Panc1 (cell line): Measurements from ENCODE around the gene OR13C4. TPM values are rescaled to one million over a fixed set of nuclear protein-coding genes. Genes with fewer than 3 reads are reported as not detected.

Experiments
- ATAC-seq: fragments of 200-7000 bp; cut with Tn5 transposase; 2 replicates; pipeline ENCODE4 v1.9.1; 2020; ENCODE audit warnings: mild to moderate bottlenecking, moderate library complexity
- BruUV-seq: library from RNA; stranded (reverse); fragments of 400-500 nt; replicated peaks from 2 replicates; lab custom pipeline; 2021; lab: Mats Ljungman, UMichigan
- CTCF ChIA-PET: fragments of 300-600 bp; sonication (Branson Sonifier 250); formaldehyde crosslinking; loops from one replicate; lab custom pipeline; 2022; ENCODE audit warnings: antibody characterized with exemption; lab: Charles Lee
- POLR2A ChIA-PET: fragments of 300-600 bp; sonication (Branson Sonifier 250); formaldehyde crosslinking; loops from one replicate; lab custom pipeline; 2022; ENCODE audit warnings: antibody characterized with exemption; lab: Charles Lee
- DNase-seq: peaks from one replicate; pipeline ENCODE4 v3.0.0-alpha.2; 2010; ENCODE audit warnings: low read depth, low spot score
- H3K27ac ChIP-seq: 2 replicates; pipeline ENCODE4 v1.5.1; 2011; ENCODE audit warnings: mild to moderate bottlenecking, low read length, inconsistent platforms
- H3K27me3 ChIP-seq: fragments of 200-500 bp; sonication (Bioruptor generic); 2 replicates; pipeline ENCODE4 v1.6.0; 2014; ENCODE audit warnings: low read length, inconsistent platforms; ENCODE audit not compliant: control insufficient read depth, insufficient read depth
- H3K36me3 ChIP-seq: fragments of 200-500 bp; sonication (Bioruptor generic); 2 replicates; pipeline ENCODE4 v1.5.1; 2014; ENCODE audit warnings: inconsistent platforms, mild to moderate bottlenecking, low read length, moderate library complexity; ENCODE audit not compliant: control insufficient read depth, insufficient read depth
- H3K4me1 ChIP-seq: 2 replicates; pipeline ENCODE4 v1.5.1; 2011; ENCODE audit warnings: inconsistent platforms, mild to moderate bottlenecking, low read length, moderate library complexity; ENCODE audit not compliant: control insufficient read depth, insufficient read depth
- H3K4me3 ChIP-seq, 2 experiments: 2 replicates each; pipeline ENCODE4 v1.5.1; 2011 to 2012; ENCODE audit warnings: low read depth in 2 of 2, low read length in 2 of 2, mild to moderate bottlenecking in 2 of 2, inconsistent platforms in 1 of 2, moderate library complexity in 1 of 2
- H3K9me3 ChIP-seq: fragments of 200-500 bp; sonication (Bioruptor generic); 2 replicates; pipeline ENCODE4 v1.5.1; 2014; ENCODE audit warnings: low read depth, mild to moderate bottlenecking, inconsistent platforms, low read length, moderate library complexity; ENCODE audit not compliant: control insufficient read depth, insufficient read depth
- POLR2AphosphoS5 ChIP-seq: IDR thresholded peaks from 2 replicates; pipeline ENCODE4 v1.6.1; 2012; ENCODE audit warnings: mild to moderate bottlenecking, low read depth, low read length, moderate library complexity
- SIN3A ChIP-seq: IDR thresholded peaks from 2 replicates; pipeline ENCODE4 v1.6.1; 2012; ENCODE audit warnings: low read depth, mild to moderate bottlenecking, low read length, moderate library complexity, borderline replicate concordance; ENCODE audit not compliant: insufficient read depth
- TCF7L2 ChIP-seq: IDR thresholded peaks from 2 replicates; pipeline ENCODE4 v1.6.1; 2011; ENCODE audit warnings: mild to moderate bottlenecking, low read depth, low read length, inconsistent platforms
- in situ Hi-C: cut with HindIII; loops from 2 replicates; pipeline ENCODE4 v1.10.0; 2016; ENCODE audit warnings: low sequenced_read_pairs, low pct_unique_long_range_greater_than_20kb
- intact Hi-C: fragments of 100-400 bp; cut with micrococcal nuclease; formaldehyde crosslinking; loops from one replicate; pipeline ENCODE4 v1.10.0; 2022; ENCODE audit not compliant: unreplicated experiment
- total RNA-seq: library from RNA; stranded (reverse); gene quantifications from one replicate; pipeline ENCODE4 v1.2.1, GENCODE V29; 2021; ENCODE audit not compliant: unreplicated experiment
- TF ChIP-seq, protein P1 (sequence below), 2 experiments: IDR thresholded peaks; 2 replicates each; pipeline ENCODE4 v1.6.1; 2011 to 2012; ENCODE audit warnings: low read depth in 2 of 2, control low read depth in 1 of 2, low read length in 1 of 2, mild to moderate bottlenecking in 1 of 2, moderate library complexity in 1 of 2; ENCODE audit not compliant: insufficient read depth in 1 of 2
- TF ChIP-seq, protein P2 (sequence below): fragments of 450-650 bp; IDR thresholded peaks from 2 replicates; pipeline ENCODE4 v1.5.1; 2017; ENCODE audit warnings: mild to moderate bottlenecking

OR13C4 gene
- total RNA-seq, 1 experiment from 2014 or later = not detected

DNA sequence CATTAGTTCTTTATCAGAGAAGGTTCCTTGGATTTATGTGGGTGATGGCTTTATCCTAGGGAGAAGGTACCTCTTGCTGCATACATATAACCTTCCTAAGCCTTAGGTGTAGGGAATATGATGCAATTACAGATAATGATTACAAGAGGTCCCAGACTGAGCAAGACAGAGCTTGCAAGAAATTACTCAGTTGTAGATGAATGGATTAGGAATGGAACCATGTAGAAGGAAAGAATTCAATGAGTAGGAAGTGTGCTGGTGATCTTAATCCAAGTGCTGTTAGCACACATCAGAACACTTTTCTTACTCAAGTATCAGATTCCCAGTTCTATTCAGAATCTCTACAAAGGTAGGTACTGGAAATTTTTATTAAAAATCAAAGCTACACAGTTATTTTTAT, 20.4 kb downstream of the OR13C4 start:
- TF ChIP-seq SIN3A (no peak), TCF7L2 (no peak), POLR2AphosphoS5 (no peak)
- TF ChIP-seq, protein P1, sequence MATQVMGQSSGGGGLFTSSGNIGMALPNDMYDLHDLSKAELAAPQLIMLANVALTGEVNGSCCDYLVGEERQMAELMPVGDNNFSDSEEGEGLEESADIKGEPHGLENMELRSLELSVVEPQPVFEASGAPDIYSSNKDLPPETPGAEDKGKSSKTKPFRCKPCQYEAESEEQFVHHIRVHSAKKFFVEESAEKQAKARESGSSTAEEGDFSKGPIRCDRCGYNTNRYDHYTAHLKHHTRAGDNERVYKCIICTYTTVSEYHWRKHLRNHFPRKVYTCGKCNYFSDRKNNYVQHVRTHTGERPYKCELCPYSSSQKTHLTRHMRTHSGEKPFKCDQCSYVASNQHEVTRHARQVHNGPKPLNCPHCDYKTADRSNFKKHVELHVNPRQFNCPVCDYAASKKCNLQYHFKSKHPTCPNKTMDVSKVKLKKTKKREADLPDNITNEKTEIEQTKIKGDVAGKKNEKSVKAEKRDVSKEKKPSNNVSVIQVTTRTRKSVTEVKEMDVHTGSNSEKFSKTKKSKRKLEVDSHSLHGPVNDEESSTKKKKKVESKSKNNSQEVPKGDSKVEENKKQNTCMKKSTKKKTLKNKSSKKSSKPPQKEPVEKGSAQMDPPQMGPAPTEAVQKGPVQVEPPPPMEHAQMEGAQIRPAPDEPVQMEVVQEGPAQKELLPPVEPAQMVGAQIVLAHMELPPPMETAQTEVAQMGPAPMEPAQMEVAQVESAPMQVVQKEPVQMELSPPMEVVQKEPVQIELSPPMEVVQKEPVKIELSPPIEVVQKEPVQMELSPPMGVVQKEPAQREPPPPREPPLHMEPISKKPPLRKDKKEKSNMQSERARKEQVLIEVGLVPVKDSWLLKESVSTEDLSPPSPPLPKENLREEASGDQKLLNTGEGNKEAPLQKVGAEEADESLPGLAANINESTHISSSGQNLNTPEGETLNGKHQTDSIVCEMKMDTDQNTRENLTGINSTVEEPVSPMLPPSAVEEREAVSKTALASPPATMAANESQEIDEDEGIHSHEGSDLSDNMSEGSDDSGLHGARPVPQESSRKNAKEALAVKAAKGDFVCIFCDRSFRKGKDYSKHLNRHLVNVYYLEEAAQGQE (IDR thresholded peaks at IDR 0.05; ENCODE audit: insufficient read depth in 1 of 2, low read depth in 2 of 2, low read length in 1 of 2) = no peak
- TF ChIP-seq, protein P2, sequence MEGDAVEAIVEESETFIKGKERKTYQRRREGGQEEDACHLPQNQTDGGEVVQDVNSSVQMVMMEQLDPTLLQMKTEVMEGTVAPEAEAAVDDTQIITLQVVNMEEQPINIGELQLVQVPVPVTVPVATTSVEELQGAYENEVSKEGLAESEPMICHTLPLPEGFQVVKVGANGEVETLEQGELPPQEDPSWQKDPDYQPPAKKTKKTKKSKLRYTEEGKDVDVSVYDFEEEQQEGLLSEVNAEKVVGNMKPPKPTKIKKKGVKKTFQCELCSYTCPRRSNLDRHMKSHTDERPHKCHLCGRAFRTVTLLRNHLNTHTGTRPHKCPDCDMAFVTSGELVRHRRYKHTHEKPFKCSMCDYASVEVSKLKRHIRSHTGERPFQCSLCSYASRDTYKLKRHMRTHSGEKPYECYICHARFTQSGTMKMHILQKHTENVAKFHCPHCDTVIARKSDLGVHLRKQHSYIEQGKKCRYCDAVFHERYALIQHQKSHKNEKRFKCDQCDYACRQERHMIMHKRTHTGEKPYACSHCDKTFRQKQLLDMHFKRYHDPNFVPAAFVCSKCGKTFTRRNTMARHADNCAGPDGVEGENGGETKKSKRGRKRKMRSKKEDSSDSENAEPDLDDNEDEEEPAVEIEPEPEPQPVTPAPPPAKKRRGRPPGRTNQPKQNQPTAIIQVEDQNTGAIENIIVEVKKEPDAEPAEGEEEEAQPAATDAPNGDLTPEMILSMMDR = no peak
- CTCF ChIA-PET = no interaction called here
- POLR2A ChIA-PET = no interaction called here
- ATAC-seq = no peak
- H3K4me3 ChIP-seq = no peak overlapping the region
- intact Hi-C loops (no loop called here), in situ Hi-C loops (no loop called here)
- no peaks in the 10 kb centered on the region for H3K27me3 ChIP-seq
- DNase-seq = no peak
- no peaks in the 10 kb centered on the region for H3K36me3 ChIP-seq
- no TSS peak for BruUV-seq
- H3K9me3 ChIP-seq = no peaks in the 10 kb centered on the region
- H3K4me1 ChIP-seq = no peaks in the 10 kb centered on the region
- no peak overlapping the region for H3K27ac ChIP-seq

DNA sequence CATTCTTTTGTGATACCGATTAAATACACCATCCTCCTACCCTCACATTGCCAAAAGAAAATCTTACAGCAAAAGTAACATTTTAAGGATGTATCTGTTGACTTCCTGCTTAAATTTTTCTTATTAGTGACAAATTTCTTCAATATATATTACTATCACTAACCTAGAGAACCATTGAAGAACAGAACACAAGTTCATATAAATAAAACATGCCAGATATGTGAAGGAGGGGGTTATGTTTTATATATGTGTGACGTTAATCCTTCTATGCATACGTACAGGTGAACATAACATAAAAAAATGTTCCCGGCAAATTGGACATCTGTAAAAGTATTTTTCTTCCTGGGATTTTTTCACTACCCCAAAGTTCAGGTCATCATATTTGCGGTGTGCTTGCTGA, 23.0 kb downstream of the OR13C4 start, which contains the start of gene OR13F1:
OR13F1 (plus strand) TSS at position 301 of the 400 bp plus-strand sequence; CDS start at position 301, 0 bp downstream.
- ChIA-PET CTCF (no interaction called here), POLR2A (no interaction called here)
- no peak within 1 kb of the TSS for H3K27ac ChIP-seq
- intact Hi-C loops (no loop called here), in situ Hi-C loops (no loop called here)
- no peaks in the 10 kb centered on the region for H3K4me1 ChIP-seq
- no peak within 1 kb of the TSS for H3K4me3 ChIP-seq
- ATAC-seq = no peak
- TF ChIP-seq TCF7L2 (no peak), POLR2AphosphoS5 (no peak), SIN3A (no peak)
- TF ChIP-seq, protein P2 = no peak
- TF ChIP-seq, protein P1 (IDR thresholded peaks at IDR 0.05; ENCODE audit: insufficient read depth in 1 of 2, low read depth in 2 of 2, low read length in 1 of 2) = no peak
- H3K27me3 ChIP-seq = no peaks in the 10 kb centered on the region
- BruUV-seq = no TSS peak
- H3K9me3 ChIP-seq = no peaks in the 10 kb centered on the region
- DNase-seq = no peak
- no peaks in the 10 kb centered on the region for H3K36me3 ChIP-seq
